Nephron progenitor cell (in vitro differentiated cells): Measurements from ENCODE around the gene URB1.

Experiments
- DNase-seq: peaks from one replicate; pipeline ENCODE4 v3.0.0; 2021
- H3K27ac Mint-ChIP-seq: 2 replicates; pipeline ENCODE4 v1.8.0; 2021; ENCODE audit warnings: mild to moderate bottlenecking, moderate library complexity, mixed read lengths
- H3K27me3 Mint-ChIP-seq: 2 replicates; pipeline ENCODE4 v1.8.0; 2021; ENCODE audit warnings: mild to moderate bottlenecking, low read depth, mixed read lengths; ENCODE audit not compliant: poor library complexity
- H3K36me3 Mint-ChIP-seq: 2 replicates; pipeline ENCODE4 v1.8.0; 2021; ENCODE audit warnings: low read depth, mixed read lengths
- H3K4me1 Mint-ChIP-seq: 2 replicates; pipeline ENCODE4 v1.8.0; 2021; ENCODE audit warnings: mixed read lengths
- H3K4me3 Mint-ChIP-seq: 2 replicates; pipeline ENCODE4 v1.8.0; 2021; ENCODE audit warnings: mild to moderate bottlenecking, moderate library complexity, mixed read lengths
- H3K9me3 Mint-ChIP-seq: 2 replicates; pipeline ENCODE4 v1.8.0; 2021; ENCODE audit warnings: mild to moderate bottlenecking, moderate library complexity, mixed read lengths
- TF ChIP-seq, protein P1 (sequence below): fragments of 200-600 bp; sonication (generic); IDR thresholded peaks from 2 replicates; pipeline ENCODE4 v1.5.0; 2021; ENCODE audit warnings: antibody characterized with exemption

Gene URB1

DNA sequence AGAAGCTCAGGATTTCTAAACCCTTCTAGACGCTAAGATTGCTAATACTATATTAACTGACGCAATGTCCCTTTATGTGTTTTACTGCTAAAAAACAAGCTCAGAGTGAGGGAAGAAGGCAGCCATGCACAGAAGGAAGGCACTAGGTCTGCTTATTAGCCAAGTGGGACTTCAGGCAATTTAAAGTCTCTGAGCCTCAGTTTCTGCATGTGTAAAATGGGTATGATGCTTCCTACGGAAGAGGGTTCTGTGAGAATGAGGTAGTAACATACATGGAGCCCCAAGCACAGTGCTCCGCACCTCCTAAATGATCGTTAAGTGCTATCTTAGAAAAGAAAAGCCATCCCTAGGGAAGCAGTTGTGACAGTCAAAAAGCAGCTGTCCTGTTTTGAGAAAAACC lies 130.9 kb downstream of the URB1 start:
- Mint-ChIP-seq H3K9me3 (no peaks in the 10 kb centered on the region), H3K36me3 (peaks cover 14% of the 10 kb centered on the region), H3K27ac (no peak overlapping the region), H3K27me3 (no peaks in the 10 kb centered on the region), H3K4me1 (peaks cover 7% of the 10 kb centered on the region), H3K4me3 (no peak overlapping the region)
- TF ChIP-seq, protein P1, sequence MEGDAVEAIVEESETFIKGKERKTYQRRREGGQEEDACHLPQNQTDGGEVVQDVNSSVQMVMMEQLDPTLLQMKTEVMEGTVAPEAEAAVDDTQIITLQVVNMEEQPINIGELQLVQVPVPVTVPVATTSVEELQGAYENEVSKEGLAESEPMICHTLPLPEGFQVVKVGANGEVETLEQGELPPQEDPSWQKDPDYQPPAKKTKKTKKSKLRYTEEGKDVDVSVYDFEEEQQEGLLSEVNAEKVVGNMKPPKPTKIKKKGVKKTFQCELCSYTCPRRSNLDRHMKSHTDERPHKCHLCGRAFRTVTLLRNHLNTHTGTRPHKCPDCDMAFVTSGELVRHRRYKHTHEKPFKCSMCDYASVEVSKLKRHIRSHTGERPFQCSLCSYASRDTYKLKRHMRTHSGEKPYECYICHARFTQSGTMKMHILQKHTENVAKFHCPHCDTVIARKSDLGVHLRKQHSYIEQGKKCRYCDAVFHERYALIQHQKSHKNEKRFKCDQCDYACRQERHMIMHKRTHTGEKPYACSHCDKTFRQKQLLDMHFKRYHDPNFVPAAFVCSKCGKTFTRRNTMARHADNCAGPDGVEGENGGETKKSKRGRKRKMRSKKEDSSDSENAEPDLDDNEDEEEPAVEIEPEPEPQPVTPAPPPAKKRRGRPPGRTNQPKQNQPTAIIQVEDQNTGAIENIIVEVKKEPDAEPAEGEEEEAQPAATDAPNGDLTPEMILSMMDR = no peak
- DNase-seq = no peak
